OCI-LY3 (cell line): ENCODE results near the gene NAA20.

Experiments used
- CTCF ChIP-seq: fragments of 200-600, 300-600 bp; sonication (generic); IDR thresholded peaks from 2 replicates; pipeline ENCODE4 v1.5.1; 2014; ENCODE audit warnings: antibody characterized with exemption, low read length, low read depth
- EZH2phosphoT487 ChIP-seq: fragments of 200-600 bp; shearing (Covaris generic); IDR thresholded peaks from 2 replicates; pipeline ENCODE4 v1.6.1; 2018; ENCODE audit warnings: antibody characterized with exemption, mixed run types, low read depth

GRCh38 chr20:20052074-20052970, 35.2 kb downstream of the NAA20 start, which contains the start of the genes CFAP61 and CRNKL1:
- TF ChIP-seq EZH2phosphoT487 (no peak), CTCF (no peak)
